ENCODE results near the gene NEK2.
A peak's percentile ranks its signal among the peaks of the same experiment; 100 is the strongest.

Gene NEK2

DNA sequence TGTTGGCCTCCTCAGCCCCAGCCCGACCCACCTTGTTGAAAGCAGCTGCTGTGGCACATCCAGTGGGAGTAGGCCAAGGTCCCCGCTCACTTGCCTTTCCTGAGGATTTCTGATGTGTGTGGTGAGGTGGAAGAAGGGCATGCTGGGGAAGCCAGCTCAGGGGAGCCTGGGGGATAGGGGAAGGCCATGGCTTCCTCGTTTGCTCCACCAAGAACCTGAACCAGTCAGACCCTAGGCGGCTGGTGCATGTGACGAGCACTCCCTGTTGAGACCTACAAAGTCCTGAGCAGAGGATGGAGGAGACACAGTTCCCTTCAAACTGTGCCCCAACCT lies 58.5 kb downstream of the NEK2 start:
- no peak for DNase-seq (ENCODE audit: low read depth in 2 of 2)
- H3K4me3 ChIP-seq (replicated peaks in 1 of 2; ENCODE audit: low read depth in 2 of 2, low read length in 2 of 2): no peak overlapping the region
- TF ChIP-seq, protein P1, sequence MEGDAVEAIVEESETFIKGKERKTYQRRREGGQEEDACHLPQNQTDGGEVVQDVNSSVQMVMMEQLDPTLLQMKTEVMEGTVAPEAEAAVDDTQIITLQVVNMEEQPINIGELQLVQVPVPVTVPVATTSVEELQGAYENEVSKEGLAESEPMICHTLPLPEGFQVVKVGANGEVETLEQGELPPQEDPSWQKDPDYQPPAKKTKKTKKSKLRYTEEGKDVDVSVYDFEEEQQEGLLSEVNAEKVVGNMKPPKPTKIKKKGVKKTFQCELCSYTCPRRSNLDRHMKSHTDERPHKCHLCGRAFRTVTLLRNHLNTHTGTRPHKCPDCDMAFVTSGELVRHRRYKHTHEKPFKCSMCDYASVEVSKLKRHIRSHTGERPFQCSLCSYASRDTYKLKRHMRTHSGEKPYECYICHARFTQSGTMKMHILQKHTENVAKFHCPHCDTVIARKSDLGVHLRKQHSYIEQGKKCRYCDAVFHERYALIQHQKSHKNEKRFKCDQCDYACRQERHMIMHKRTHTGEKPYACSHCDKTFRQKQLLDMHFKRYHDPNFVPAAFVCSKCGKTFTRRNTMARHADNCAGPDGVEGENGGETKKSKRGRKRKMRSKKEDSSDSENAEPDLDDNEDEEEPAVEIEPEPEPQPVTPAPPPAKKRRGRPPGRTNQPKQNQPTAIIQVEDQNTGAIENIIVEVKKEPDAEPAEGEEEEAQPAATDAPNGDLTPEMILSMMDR (IDR thresholded peaks at IDR 0.05; ENCODE audit: low read depth, low read length): no peak

DNA sequence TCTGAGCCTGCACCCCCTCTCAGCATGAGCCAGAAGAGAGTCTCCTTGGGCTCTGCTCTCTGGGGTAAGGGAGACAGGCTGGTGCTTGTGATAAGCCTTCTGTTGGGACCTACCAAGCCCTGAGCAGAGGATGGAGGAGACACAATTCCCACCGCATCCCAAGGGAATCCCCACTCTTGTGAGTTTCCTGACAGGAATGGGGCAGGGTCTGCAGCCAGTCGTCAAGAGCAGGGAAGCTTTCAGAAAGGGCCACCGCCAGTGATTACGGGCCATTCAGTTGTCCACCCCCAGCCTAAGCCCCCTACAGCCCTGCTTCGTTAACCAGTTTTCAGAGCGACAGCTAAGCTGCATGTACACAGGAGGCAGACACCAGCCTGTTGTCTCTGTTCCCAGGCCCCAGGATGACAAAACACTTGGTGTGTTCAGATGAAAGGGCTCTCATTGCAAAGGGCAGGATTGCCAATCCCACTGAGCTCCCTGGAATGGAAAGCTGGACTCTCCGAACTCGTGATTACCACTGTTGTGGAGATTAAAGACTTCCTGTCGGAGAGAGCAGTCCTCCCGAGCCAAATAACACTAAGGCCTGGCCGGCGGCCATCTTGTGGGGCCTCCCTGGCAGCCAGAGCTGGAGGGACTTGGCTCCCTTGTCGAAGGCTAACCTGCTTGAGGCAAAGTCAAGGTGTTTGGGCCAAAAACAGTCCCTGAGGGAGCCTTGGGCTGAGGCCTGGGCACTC lies 59.0 kb downstream of the NEK2 start:
- no peak overlapping the region for H3K4me3 ChIP-seq (replicated peaks in 1 of 2; ENCODE audit: low read depth in 2 of 2, low read length in 2 of 2)
- DNase-seq (ENCODE audit: low read depth in 2 of 2): peak in 1 of 2 donors; percentile 94
- TF ChIP-seq, protein P1 (IDR thresholded peaks at IDR 0.05; ENCODE audit: low read depth, low read length): no peak

DNA sequence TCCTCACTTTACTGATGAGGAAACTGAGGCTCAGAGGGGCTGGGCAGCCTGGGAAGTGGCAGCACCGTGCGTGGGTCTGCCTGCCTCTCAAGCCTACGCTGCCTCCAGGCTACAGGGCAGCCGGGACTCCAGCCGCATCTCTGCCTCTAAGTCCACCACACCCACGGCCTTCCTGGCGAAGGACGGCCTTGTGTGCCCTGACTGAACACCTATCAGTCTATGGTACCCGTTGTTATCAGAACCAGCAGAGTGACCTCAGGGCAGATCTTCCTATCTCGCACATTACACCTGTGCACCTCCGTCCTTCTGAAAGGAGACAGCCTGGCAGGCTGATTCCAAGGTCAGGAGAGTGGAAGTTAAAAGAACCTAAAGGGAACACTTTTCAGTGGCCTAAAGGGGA lies 60.8 kb downstream of the NEK2 start:
- no peak for DNase-seq (ENCODE audit: low read depth in 2 of 2)
- no peak overlapping the region for H3K4me3 ChIP-seq (replicated peaks in 1 of 2; ENCODE audit: low read depth in 2 of 2, low read length in 2 of 2)
- TF ChIP-seq, protein P1 (IDR thresholded peaks at IDR 0.05; ENCODE audit: low read depth, low read length): no peak

DNA sequence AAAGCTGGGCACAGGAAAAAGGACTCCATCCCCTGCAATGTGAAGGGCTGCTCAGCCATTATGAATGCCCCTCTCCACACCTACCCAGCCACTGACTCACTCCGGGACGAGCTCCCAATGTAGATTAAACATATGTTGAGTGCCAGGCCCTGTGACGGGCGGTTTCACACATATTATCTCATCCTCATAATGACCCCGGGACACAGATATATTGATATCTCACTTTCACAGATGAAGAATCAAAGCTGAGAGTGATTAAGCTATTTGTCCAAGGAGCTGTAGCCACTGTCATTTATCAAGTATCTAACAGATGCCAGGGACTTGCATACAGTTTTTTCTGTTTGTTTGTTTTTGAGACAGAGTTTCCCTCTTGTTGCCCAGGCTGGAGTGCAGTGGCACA lies 61.5 kb downstream of the NEK2 start:
- TF ChIP-seq, protein P1 (IDR thresholded peaks at IDR 0.05; ENCODE audit: low read depth, low read length): no peak
- no peak overlapping the region for H3K4me3 ChIP-seq (replicated peaks in 1 of 2; ENCODE audit: low read depth in 2 of 2, low read length in 2 of 2)
- DNase-seq (ENCODE audit: low read depth in 2 of 2): no peak

DNA sequence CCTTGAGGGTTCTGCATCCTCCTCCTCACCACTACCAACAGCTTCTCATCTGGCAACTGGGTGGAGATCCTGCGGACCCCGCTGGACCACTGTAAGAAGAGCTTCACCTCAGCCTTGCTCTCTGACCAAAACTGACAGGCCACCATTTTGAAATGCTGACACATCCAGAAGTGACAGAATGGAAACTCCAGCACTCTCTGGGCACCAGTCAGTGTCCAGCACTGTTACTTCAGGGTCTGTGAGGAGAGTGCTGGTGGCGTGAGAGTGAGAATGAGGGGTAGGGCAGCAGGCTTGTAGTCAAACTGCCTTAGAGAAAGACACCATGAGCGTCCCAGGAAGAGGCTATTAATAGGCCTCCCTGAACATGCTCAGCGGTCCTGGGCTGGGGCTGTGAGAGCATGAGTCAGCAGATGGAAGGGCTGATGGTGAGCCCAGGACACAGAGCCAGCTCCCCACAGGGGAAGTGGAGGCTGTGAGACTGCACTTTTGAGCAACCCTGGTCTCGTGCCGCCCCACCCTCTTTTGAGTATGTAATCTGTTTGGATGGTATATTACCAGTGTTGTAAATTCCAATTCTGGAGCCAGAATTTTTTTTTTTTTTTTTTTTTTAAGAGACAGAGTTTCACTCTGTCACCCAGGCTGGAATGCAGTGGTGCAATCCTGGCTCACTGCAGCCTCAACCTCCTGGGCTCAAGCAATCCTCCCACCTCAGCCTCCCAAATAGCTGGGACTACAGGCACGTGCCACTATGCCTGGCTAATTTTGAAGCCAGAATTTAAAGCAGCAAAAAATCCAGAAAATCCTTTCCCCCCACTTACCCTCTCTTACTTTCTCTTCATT lies 62.1 kb downstream of the NEK2 start:
- no peak overlapping the region for H3K4me3 ChIP-seq (replicated peaks in 1 of 2; ENCODE audit: low read depth in 2 of 2, low read length in 2 of 2)
- TF ChIP-seq, protein P1 (IDR thresholded peaks at IDR 0.05; ENCODE audit: low read depth, low read length): no peak
- peak; percentile 94 to 98 for DNase-seq (ENCODE audit: low read depth in 2 of 2)

DNA sequence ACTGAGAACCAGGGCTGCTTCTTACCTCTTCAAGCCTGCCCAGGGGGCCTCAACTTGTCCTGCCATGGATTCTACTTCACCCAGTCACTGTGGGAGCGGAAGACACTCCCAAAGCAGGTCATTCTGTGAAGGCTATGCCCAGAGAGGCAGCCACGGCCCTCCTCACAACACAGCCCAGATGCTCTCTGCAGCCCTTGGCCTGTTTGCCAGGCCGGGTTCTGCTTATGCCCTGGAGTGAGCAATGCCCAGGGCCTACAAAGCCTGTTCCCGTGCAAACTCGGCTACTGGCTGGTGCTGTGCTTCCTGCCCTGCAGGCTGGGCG lies 62.7 kb downstream of the NEK2 start:
- TF ChIP-seq, protein P1 (IDR thresholded peaks at IDR 0.05; ENCODE audit: low read depth, low read length): no peak

More for the DNA sequence above, 62.7 kb downstream of the NEK2 start:
- H3K4me3 ChIP-seq (replicated peaks in 1 of 2; ENCODE audit: low read depth in 2 of 2, low read length in 2 of 2): no peak overlapping the region
- DNase-seq (ENCODE audit: low read depth in 2 of 2): no peak
